H9 (cell line): ENCODE measurements around the gene SCFD2. TPM values are rescaled to one million over a fixed set of nuclear protein-coding genes. Genes with fewer than 3 reads are reported as not detected.
A peak's percentile ranks its signal among the peaks of the same experiment; 100 is the strongest.

Source experiments
- DNase-seq: peaks from one replicate; pipeline ENCODE4 v3.0.0-alpha.2; 2017
- H2AFZ ChIP-seq: one replicate; pipeline ENCODE4 v1.6.1; 2013; ENCODE audit warnings: mild to moderate bottlenecking, low read length, control low read depth, moderate library complexity
- H2AK5ac ChIP-seq: 2 replicates; pipeline ENCODE4 v1.6.1; 2013; ENCODE audit warnings: low read length, control low read depth, mixed read lengths; ENCODE audit not compliant: insufficient read length
- H2BK120ac ChIP-seq: one replicate; pipeline ENCODE4 v1.6.1; 2013; ENCODE audit warnings: low read depth, mild to moderate bottlenecking, low read length, control low read depth, inconsistent platforms; ENCODE audit not compliant: poor library complexity, severe bottlenecking
- H2BK12ac ChIP-seq: 2 replicates; pipeline ENCODE4 v1.6.1; 2013; ENCODE audit warnings: low read length, control low read depth, mixed read lengths, low read depth; ENCODE audit not compliant: insufficient read length
- H2BK15ac ChIP-seq: 2 replicates; pipeline ENCODE4 v1.6.1; 2013; ENCODE audit warnings: low read depth, low read length, control low read depth
- H2BK20ac ChIP-seq: one replicate; pipeline ENCODE4 v1.6.1; 2013; ENCODE audit warnings: low read depth, mild to moderate bottlenecking, low read length, control low read depth, inconsistent platforms; ENCODE audit not compliant: poor library complexity, severe bottlenecking
- H2BK5ac ChIP-seq: 2 replicates; pipeline ENCODE4 v1.6.1; 2013; ENCODE audit warnings: low read length, control low read depth, mixed read lengths; ENCODE audit not compliant: insufficient read length
- H3K14ac ChIP-seq: 2 replicates; pipeline ENCODE4 v1.6.1; 2013; ENCODE audit warnings: low read length, control low read depth; ENCODE audit not compliant: insufficient read depth
- H3K18ac ChIP-seq: 2 replicates; pipeline ENCODE4 v1.6.1; 2013; ENCODE audit warnings: low read depth, mild to moderate bottlenecking, mixed read lengths, low read length, control low read depth; ENCODE audit not compliant: insufficient read length
- H3K23ac ChIP-seq: 2 replicates; pipeline ENCODE4 v1.6.1; 2013; ENCODE audit warnings: low read length, control low read depth, mixed read lengths, low read depth; ENCODE audit not compliant: insufficient read length
- H3K23me2 ChIP-seq: 2 replicates; pipeline ENCODE4 v1.6.1; 2013; ENCODE audit warnings: low read depth, mild to moderate bottlenecking, mixed read lengths, low read length, control low read depth; ENCODE audit not compliant: insufficient read length, poor library complexity, severe bottlenecking
- H3K27ac ChIP-seq: 2 replicates; pipeline ENCODE4 v1.5.1; 2013; ENCODE audit warnings: low read length, control low read depth, mixed read lengths, low read depth; ENCODE audit not compliant: insufficient read length
- H3K27me3 ChIP-seq: 2 replicates; pipeline ENCODE4 v1.6.1; 2013; ENCODE audit warnings: low read length, control low read depth, inconsistent platforms; ENCODE audit not compliant: insufficient read depth
- H3K4ac ChIP-seq: 2 replicates; pipeline ENCODE4 v1.6.1; 2013; ENCODE audit warnings: low read depth, mild to moderate bottlenecking, control low read depth, inconsistent platforms, low read length, moderate library complexity
- H3K4me1 ChIP-seq: 2 replicates; pipeline ENCODE4 v1.6.1; 2013; ENCODE audit warnings: low read length, control low read depth, inconsistent platforms; ENCODE audit not compliant: insufficient read depth
- H3K4me2 ChIP-seq: 2 replicates; pipeline ENCODE4 v1.6.1; 2013; ENCODE audit warnings: low read length, control low read depth, mixed read lengths; ENCODE audit not compliant: insufficient read length, insufficient read depth
- H3K56ac ChIP-seq: 2 replicates; pipeline ENCODE4 v1.6.1; 2013; ENCODE audit warnings: low read depth, mild to moderate bottlenecking, mixed read lengths, low read length, control low read depth; ENCODE audit not compliant: insufficient read length
- H3K79me1 ChIP-seq: 2 replicates; pipeline ENCODE4 v1.6.1; 2013; ENCODE audit warnings: low read depth, mild to moderate bottlenecking, moderate library complexity, low read length, control low read depth, inconsistent platforms; ENCODE audit not compliant: insufficient read depth, poor library complexity, severe bottlenecking
- H3K79me2 ChIP-seq: 2 replicates; pipeline ENCODE4 v1.6.1; 2013; ENCODE audit warnings: low read length, control low read depth, inconsistent platforms; ENCODE audit not compliant: insufficient read depth
- H3K9ac ChIP-seq: 2 replicates; pipeline ENCODE4 v1.6.1; 2013; ENCODE audit warnings: low read length, control low read depth, mixed read lengths; ENCODE audit not compliant: insufficient read length; ENCODE audit errors: extremely low read depth
- H3K9me3 ChIP-seq: one replicate; pipeline ENCODE4 v1.6.1; 2013; ENCODE audit warnings: low read depth, low read length, inconsistent platforms; ENCODE audit not compliant: control insufficient read depth
- H3T11ph ChIP-seq: one replicate; pipeline ENCODE4 v1.6.1; 2013; ENCODE audit warnings: mild to moderate bottlenecking, low read length, control low read depth, inconsistent platforms
- H4K20me1 ChIP-seq: one replicate; pipeline ENCODE4 v1.6.1; 2013; ENCODE audit not compliant: control insufficient read depth, insufficient read length, insufficient read depth
- H4K5ac ChIP-seq: 2 replicates; pipeline ENCODE4 v1.6.1; 2013; ENCODE audit warnings: low read depth, mild to moderate bottlenecking, mixed read lengths, low read length, control low read depth; ENCODE audit not compliant: insufficient read length
- H4K8ac ChIP-seq: replicated peaks from 2 replicates; pipeline ENCODE4 v1.6.1; 2013; ENCODE audit warnings: low read length, control low read depth, mixed read lengths, low read depth; ENCODE audit not compliant: insufficient read length
- H4K91ac ChIP-seq: 2 replicates; pipeline ENCODE4 v1.6.1; 2013; ENCODE audit warnings: low read depth, mild to moderate bottlenecking, moderate library complexity, mixed read lengths, low read length, control low read depth; ENCODE audit not compliant: insufficient read length
- H3K27ac Mint-ChIP-seq, 3 experiments: 2 replicates in 2 of 3; 3 replicates in 1 of 3; pipeline ENCODE4 v1.8.0; 2020 to 2021; ENCODE audit warnings: mixed read lengths in 3 of 3, mild to moderate bottlenecking in 1 of 3, moderate library complexity in 1 of 3
- H3K27me3 Mint-ChIP-seq: 2 replicates; pipeline ENCODE4 v1.8.0; 2021; ENCODE audit warnings: low read depth, mild to moderate bottlenecking, moderate library complexity, mixed read lengths
- H3K36me3 Mint-ChIP-seq, 3 experiments: 2 replicates in 2 of 3; 3 replicates in 1 of 3; pipeline ENCODE4 v1.8.0; 2020 to 2021; ENCODE audit warnings: low read depth in 3 of 3, mixed read lengths in 3 of 3; ENCODE audit not compliant: insufficient read depth in 1 of 3
- H3K4me1 Mint-ChIP-seq, 2 experiments: 2 replicates each; pipeline ENCODE4 v1.8.0; 2020; ENCODE audit warnings: mixed read lengths in 2 of 2
- H3K4me3 Mint-ChIP-seq, 2 experiments: 2 replicates in 1 of 2; 3 replicates in 1 of 2; pipeline ENCODE4 v1.8.0; 2020 to 2021; ENCODE audit warnings: mild to moderate bottlenecking in 2 of 2, mixed read lengths in 2 of 2, moderate library complexity in 1 of 2
- H3K9me3 Mint-ChIP-seq, 2 experiments: 2 replicates in 1 of 2; 3 replicates in 1 of 2; pipeline ENCODE4 v1.8.0; 2020; ENCODE audit warnings: mild to moderate bottlenecking in 2 of 2, mixed read lengths in 2 of 2, moderate library complexity in 1 of 2
- WGBS: extraction: QIAGEN DNeasy Blood & Tissue Kit; methylation state at CpG from one replicate; pipeline ENCODE4 v1.1.7; 2013; ENCODE audit warnings: missing lambda C conversion rate, low lambda C conversion rate, mixed read lengths; ENCODE audit not compliant: insufficient read length; ENCODE audit errors: extremely low coverage; 5-methylcytosine and 5-hydroxymethylcytosine counted together
- total RNA-seq: library from RNA; stranded (reverse); gene quantifications from 2 replicates; pipeline ENCODE4 v1.2.1, GENCODE V29; 2021
- TF ChIP-seq, protein P1 (sequence below): fragments of 200-600 bp; sonication (generic); conservative IDR thresholded peaks from 3 replicates; pipeline ENCODE4 v1.8.0; 2021; ENCODE audit warnings: antibody characterized with exemption, mild to moderate bottlenecking

The SCFD2 gene
- total RNA-seq, 1 experiment from 2014 or later, result 10.1 TPM

GRCh38 chr4:52911684-52912294 lies 454.1 kb downstream of the SCFD2 start:
- Histone ChIP-seq H3K9me3 (no peaks in the 10 kb centered on the region), H3K4me1 (no peaks in the 10 kb centered on the region), H3K27me3 (no peaks in the 10 kb centered on the region), H4K8ac (no peak overlapping the region), H3K9ac (no peak overlapping the region), H2AFZ (no peak overlapping the region), H4K5ac (no peak overlapping the region), H3K27ac (no peak overlapping the region), H3K23me2 (no peaks in the 10 kb centered on the region), H3K56ac (no peak overlapping the region), H2BK20ac (no peak overlapping the region), H3K4me2 (no peak overlapping the region), H2BK5ac (no peak overlapping the region), H3K18ac (no peak overlapping the region), H4K91ac (no peak overlapping the region), H2BK12ac (no peak overlapping the region), H3T11ph (no peak overlapping the region), H3K79me2 (no peaks in the 10 kb centered on the region), H2BK120ac (no peak overlapping the region), H3K79me1 (no peaks in the 10 kb centered on the region), H3K14ac (no peak overlapping the region), H2BK15ac (no peak overlapping the region), H4K20me1 (no peaks in the 10 kb centered on the region), H3K4ac (no peak overlapping the region), H2AK5ac (no peak overlapping the region), H3K23ac (no peak overlapping the region)
- DNase-seq, result peak; percentile 89
- no CpG with 5 or more reads among the region's 3 CpGs for WGBS
- Mint-ChIP-seq H3K27ac (no peak overlapping the region), H3K4me3 (no peak overlapping the region), H3K36me3 (peaks cover 0 to 3% (median 0%) of the 10 kb centered on the region in 3 experiments; a peak in 3 of 7 replicates), H3K27me3 (no peaks in the 10 kb centered on the region), H3K9me3 (peaks cover 0 to 2% of the 10 kb centered on the region in 2 experiments; a peak in 1 of 5 replicates), H3K4me1 (peaks cover 22 to 36% of the 10 kb centered on the region in 2 experiments)
- TF ChIP-seq, protein P1, sequence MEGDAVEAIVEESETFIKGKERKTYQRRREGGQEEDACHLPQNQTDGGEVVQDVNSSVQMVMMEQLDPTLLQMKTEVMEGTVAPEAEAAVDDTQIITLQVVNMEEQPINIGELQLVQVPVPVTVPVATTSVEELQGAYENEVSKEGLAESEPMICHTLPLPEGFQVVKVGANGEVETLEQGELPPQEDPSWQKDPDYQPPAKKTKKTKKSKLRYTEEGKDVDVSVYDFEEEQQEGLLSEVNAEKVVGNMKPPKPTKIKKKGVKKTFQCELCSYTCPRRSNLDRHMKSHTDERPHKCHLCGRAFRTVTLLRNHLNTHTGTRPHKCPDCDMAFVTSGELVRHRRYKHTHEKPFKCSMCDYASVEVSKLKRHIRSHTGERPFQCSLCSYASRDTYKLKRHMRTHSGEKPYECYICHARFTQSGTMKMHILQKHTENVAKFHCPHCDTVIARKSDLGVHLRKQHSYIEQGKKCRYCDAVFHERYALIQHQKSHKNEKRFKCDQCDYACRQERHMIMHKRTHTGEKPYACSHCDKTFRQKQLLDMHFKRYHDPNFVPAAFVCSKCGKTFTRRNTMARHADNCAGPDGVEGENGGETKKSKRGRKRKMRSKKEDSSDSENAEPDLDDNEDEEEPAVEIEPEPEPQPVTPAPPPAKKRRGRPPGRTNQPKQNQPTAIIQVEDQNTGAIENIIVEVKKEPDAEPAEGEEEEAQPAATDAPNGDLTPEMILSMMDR, result peak; percentile 93; the same call in 2 of the 3 replicates
